Uterus (tissue), 4 donors: ENCODE results near the gene EXOSC9. TPM values are rescaled to one million over a fixed set of nuclear protein-coding genes. Genes with fewer than 3 reads are reported as not detected.

Source experiments
- DNase-seq, 2 donors: peaks; one replicate each; pipeline ENCODE4 v3.0.0-alpha.2; 2019 to 2020
- H3K27ac ChIP-seq, 2 donors: fragments of 200-600 bp; sonication (generic); 1 replicate in 1 of 2; 2 replicates in 1 of 2; pipeline ENCODE4 v1.5.1; 2016 to 2018
- H3K27me3 ChIP-seq, 2 donors: fragments of 200-600 bp; sonication (generic); one replicate each; pipeline ENCODE4 v1.5.1; 2018 to 2019; ENCODE audit warnings: control low read depth in 1 of 2
- H3K36me3 ChIP-seq, 2 donors: fragments of 200-600 bp; sonication (generic); one replicate each; pipeline ENCODE4 v1.5.1; 2019; ENCODE audit warnings: control low read depth in 1 of 2
- H3K4me1 ChIP-seq, 2 donors: fragments of 200-600 bp; sonication (generic); one replicate each; pipeline ENCODE4 v1.5.1; 2018 to 2019; ENCODE audit warnings: control low read depth in 1 of 2
- H3K4me3 ChIP-seq, 2 donors: fragments of 200-600 bp; sonication (generic); 1 replicate in 1 of 2; 2 replicates in 1 of 2; pipeline ENCODE4 v1.5.1; 2018 to 2019; ENCODE audit warnings: mild to moderate bottlenecking in 1 of 2
- H3K9me3 ChIP-seq, 2 donors: fragments of 200-600 bp; sonication (generic); one replicate each; pipeline ENCODE4 v1.5.1; 2019; ENCODE audit warnings: control low read depth in 1 of 2
- CTCF ChIP-seq, 4 experiments: fragments of 200-600 bp in 2 of 4; fragments of 450-650 bp in 2 of 4; sonication (generic) in 2 of 4; IDR thresholded peaks; one replicate each; pipeline ENCODE4 v1.5.1; 2016 to 2019; ENCODE audit warnings: antibody characterized with exemption in 4 of 4, mild to moderate bottlenecking in 2 of 4, moderate library complexity in 1 of 4
- POLR2A ChIP-seq, 2 donors: fragments of 450-650 bp; IDR thresholded peaks; one replicate each; pipeline ENCODE4 v1.6.1; 2016; ENCODE audit warnings: antibody characterized with exemption in 2 of 2, mild to moderate bottlenecking in 1 of 2, moderate library complexity in 1 of 2
- intact Hi-C: fragments of 100-400 bp; cut with DNase I; formaldehyde crosslinking; loops from one replicate; pipeline ENCODE4 v1.15.1; 2023; ENCODE audit warnings: low total_unique reads
- total RNA-seq, 4 donors: library from RNA; depleted of rRNA in 3 of 4; stranded (reverse); fragments of >200 nt in 3 of 4; gene quantifications; one replicate each; pipeline versions ENCODE4 v1.1.0 to v1.2.4, GENCODE V29; 2014 to 2023
- donor health status: DM: yes; HTN: yes; CAD: no.

Gene EXOSC9
- total RNA-seq, 4 donors from 2014 or later: 19.6 to 104 (median 40.9) TPM

- Histone ChIP-seq H3K27me3 (no peaks in the 10 kb centered on the region), H3K36me3 (no peaks in the 10 kb centered on the region), H3K27ac (no peak overlapping the region), H3K4me3 (no peak overlapping the region), H3K9me3 (no peaks in the 10 kb centered on the region), H3K4me1 (no peaks in the 10 kb centered on the region)
- no peak for TF ChIP-seq POLR2A (IDR thresholded peaks at IDR 0.05)
- TF ChIP-seq CTCF (IDR thresholded peaks at IDR 0.05): no peak
- intact Hi-C loops: no loop called here
- no peak for DNase-seq
These were observed 29.3 kb upstream of the EXOSC9 start for GRCh38 chr4:121771869-121772268.

GRCh38 chr4:121773883-121774282, 27.2 kb upstream of the EXOSC9 start:
- Histone ChIP-seq H3K36me3 (no peaks in the 10 kb centered on the region), H3K27me3 (no peaks in the 10 kb centered on the region), H3K4me3 (no peak overlapping the region), H3K4me1 (no peaks in the 10 kb centered on the region), H3K27ac (no peak overlapping the region), H3K9me3 (no peaks in the 10 kb centered on the region)
- TF ChIP-seq POLR2A (IDR thresholded peaks at IDR 0.05): no peak
- no peak for TF ChIP-seq CTCF (IDR thresholded peaks at IDR 0.05)
- intact Hi-C loops: no loop called here
- DNase-seq: no peak

- Histone ChIP-seq H3K27me3 (no peaks in the 10 kb centered on the region), H3K27ac (no peak overlapping the region), H3K4me1 (no peaks in the 10 kb centered on the region), H3K4me3 (no peak overlapping the region), H3K36me3 (no peaks in the 10 kb centered on the region), H3K9me3 (no peaks in the 10 kb centered on the region)
- no peak for DNase-seq
- TF ChIP-seq POLR2A (IDR thresholded peaks at IDR 0.05) (no peak), CTCF (IDR thresholded peaks at IDR 0.05) (no peak)
- intact Hi-C loops: no loop called here
These were observed 24.3 kb upstream of the EXOSC9 start for GRCh38 chr4:121776610-121777401.

- intact Hi-C loops: no loop called here
- H3K27me3 ChIP-seq: no peaks in the 10 kb centered on the region
- DNase-seq: no peak
These were observed 23.5 kb upstream of the EXOSC9 start for GRCh38 chr4:121777625-121778024.

More at GRCh38 chr4:121777625-121778024, 23.5 kb upstream of the EXOSC9 start:
- TF ChIP-seq CTCF (IDR thresholded peaks at IDR 0.05) (no peak), POLR2A (IDR thresholded peaks at IDR 0.05) (no peak)
- Histone ChIP-seq H3K9me3 (no peaks in the 10 kb centered on the region), H3K36me3 (no peaks in the 10 kb centered on the region), H3K27ac (no peak overlapping the region), H3K4me3 (no peak overlapping the region), H3K4me1 (no peaks in the 10 kb centered on the region)
